ENCODE results near the gene C11orf91.
"Not testable (repeated sequence)": the region's sequence is repeated elsewhere in the genome, so short reads cannot be mapped to it uniquely, and the experiment has no call there.

The C11orf91 gene

GRCh38 chr11:33669598-33670249 is 30.9 kb downstream of the C11orf91 start:
- no peak for DNase-seq (ENCODE audit: low read depth, low spot score)

GRCh38 chr11:33668951-33669596 is 31.6 kb downstream of the C11orf91 start:
- DNase-seq (ENCODE audit: low read depth, low spot score) = no peak

- DNase-seq (ENCODE audit: low read depth, low spot score) = no peak
Measured at GRCh38 chr11:33668468-33668825, 32.2 kb downstream of the C11orf91 start.

- no peak for DNase-seq (ENCODE audit: low read depth, low spot score)
Measured at GRCh38 chr11:33667819-33668467, 32.7 kb downstream of the C11orf91 start.

- no peak for DNase-seq (ENCODE audit: low read depth, low spot score)
Measured at GRCh38 chr11:33665350-33666106, 35.1 kb downstream of the C11orf91 start.

GRCh38 chr11:33664827-33665226 is 35.8 kb downstream of the C11orf91 start:
- DNase-seq (ENCODE audit: low read depth, low spot score) = no peak

GRCh38 chr11:33664166-33664565 is 36.5 kb downstream of the C11orf91 start:
- no peak for DNase-seq (ENCODE audit: low read depth, low spot score)

- DNase-seq (ENCODE audit: low read depth, low spot score) = no peak
Measured at GRCh38 chr11:33663121-33663520, 37.5 kb downstream of the C11orf91 start.

- not testable (repeated sequence) for DNase-seq (ENCODE audit: low read depth, low spot score)
Measured at GRCh38 chr11:33661526-33661925, 39.1 kb downstream of the C11orf91 start.

GRCh38 chr11:33660962-33661361 is 39.7 kb downstream of the C11orf91 start:
- DNase-seq (ENCODE audit: low read depth, low spot score) = no peak

- no peak for DNase-seq (ENCODE audit: low read depth, low spot score)
Measured at GRCh38 chr11:33659370-33660139, 41.1 kb downstream of the C11orf91 start.

GRCh38 chr11:33658195-33658900 is 42.3 kb downstream of the C11orf91 start:
- DNase-seq (ENCODE audit: low read depth, low spot score) = no peak

GRCh38 chr11:33657757-33658156 is 42.9 kb downstream of the C11orf91 start:
- DNase-seq (ENCODE audit: low read depth, low spot score) = no peak

GRCh38 chr11:33656768-33657167 is 43.9 kb downstream of the C11orf91 start:
- DNase-seq (ENCODE audit: low read depth, low spot score) = no peak

- no peak for DNase-seq (ENCODE audit: low read depth, low spot score)
Measured at GRCh38 chr11:33655842-33656600, 44.6 kb downstream of the C11orf91 start.

GRCh38 chr11:33654594-33654993 is 46.0 kb downstream of the C11orf91 start:
- DNase-seq (ENCODE audit: low read depth, low spot score) = no peak

GRCh38 chr11:33652930-33653329 is 47.7 kb downstream of the C11orf91 start:
- no peak for DNase-seq (ENCODE audit: low read depth, low spot score)

GRCh38 chr11:33652431-33652830 is 48.2 kb downstream of the C11orf91 start:
- no peak for DNase-seq (ENCODE audit: low read depth, low spot score)

- DNase-seq (ENCODE audit: low read depth, low spot score) = no peak
Measured at GRCh38 chr11:33651990-33652389, 48.6 kb downstream of the C11orf91 start.

- no peak for DNase-seq (ENCODE audit: low read depth, low spot score)
Measured at GRCh38 chr11:33651555-33651954, 49.1 kb downstream of the C11orf91 start.

Measured in iPS DF 19.7 (cell line).